HepG2 (cell line): ENCODE measurements around the gene OPRM1. TPM values are rescaled to one million over a fixed set of nuclear protein-coding genes. Genes with fewer than 3 reads are reported as not detected.

Source experiments
- ATAC-seq: fragments of 200-7000 bp; cut with Tn5 transposase; 3 replicates; pipeline ENCODE4 v1.9.1; 2020; ENCODE audit warnings: mild to moderate bottlenecking, moderate library complexity
- BruUV-seq: library from RNA; stranded (reverse); fragments of 400-500 nt; replicated peaks from 2 replicates; lab custom pipeline; 2021; lab: Mats Ljungman, UMichigan
- CTCF ChIA-PET: fragments of 300-600 bp; formaldehyde crosslinking; extraction: SDS; loops from one replicate; lab custom pipeline; 2021; ENCODE audit warnings: low total read pairs, inconsistent platforms, low intra/inter-chr PET ratio; lab: Yijun Ruan, JAX
- POLR2A ChIA-PET: fragments of 350-600 bp; sonication (Branson Sonifier 250); formaldehyde crosslinking; loops from one replicate; lab custom pipeline; 2020; ENCODE audit warnings: antibody characterized with exemption, inconsistent platforms; lab: Yijun Ruan, JAX
- DNase-seq: peaks from one replicate; pipeline ENCODE4 v3.0.0-alpha.2; 2015; ENCODE audit warnings: low spot score
- FAIRE-seq: peaks from 3 replicates; lab custom pipeline; 2011; peaks lifted over from hg19 to GRCh38; lab: Jason Lieb, UNC
- H2AFZ ChIP-seq: one replicate; pipeline ENCODE4 v1.6.1; 2011; ENCODE audit warnings: low read length, inconsistent platforms
- H3K27ac ChIP-seq: fragments of 300-600 bp; 3 replicates; pipeline ENCODE4 v1.8.0; 2011; ENCODE audit warnings: mixed run types, mild to moderate bottlenecking, mixed read lengths, low read length, inconsistent platforms; ENCODE audit not compliant: insufficient read depth; ENCODE audit errors: extremely low read length
- H3K27me3 ChIP-seq, 2 experiments: fragments of 200-600 bp in 1 of 2; 2 replicates in 1 of 2; 3 replicates in 1 of 2; pipeline versions ENCODE4 v1.6.0 to v1.8.0; 2011; ENCODE audit warnings: low read length in 2 of 2, mild to moderate bottlenecking in 2 of 2, moderate library complexity in 2 of 2, inconsistent platforms in 1 of 2; ENCODE audit not compliant: insufficient read depth in 2 of 2, control insufficient read depth in 1 of 2
- H3K36me3 ChIP-seq, 2 experiments: fragments of 200-600 bp in 1 of 2; replicated peaks in 1 of 2; 2 replicates in 1 of 2; 3 replicates in 1 of 2; pipeline versions ENCODE4 v1.5.1 to v1.8.0; 2011; ENCODE audit warnings: low read length in 2 of 2, inconsistent platforms in 1 of 2; ENCODE audit not compliant: insufficient read depth in 2 of 2, control insufficient read depth in 1 of 2
- H3K4me1 ChIP-seq: 2 replicates; pipeline ENCODE4 v1.5.1; 2012; ENCODE audit warnings: low read length, inconsistent platforms; ENCODE audit not compliant: insufficient read depth
- H3K4me2 ChIP-seq: 2 replicates; pipeline ENCODE4 v1.6.0; 2011; ENCODE audit warnings: low read depth, low read length, inconsistent platforms
- H3K4me3 ChIP-seq, 3 experiments: fragments of 200-600 bp in 1 of 3; sonication (generic), shearing (Covaris generic) in 1 of 3; replicated peaks in 1 of 3; 2 replicates each; pipeline ENCODE4 v1.5.1; 2011 to 2016; ENCODE audit warnings: low read length in 3 of 3, inconsistent platforms in 2 of 3, low read depth in 2 of 3, mild to moderate bottlenecking in 2 of 3, control low read depth in 1 of 3, mixed read lengths in 1 of 3; ENCODE audit not compliant: insufficient read depth in 1 of 3
- H3K79me2 ChIP-seq: one replicate; pipeline ENCODE4 v1.6.1; 2011; ENCODE audit warnings: low read length, inconsistent platforms; ENCODE audit not compliant: insufficient read depth
- H3K9ac ChIP-seq: 2 replicates; pipeline ENCODE4 v1.6.0; 2011; ENCODE audit warnings: mild to moderate bottlenecking, low read depth, low read length, inconsistent platforms; ENCODE audit not compliant: insufficient read depth
- H3K9me3 ChIP-seq: 2 replicates; pipeline ENCODE4 v1.5.1; 2012; ENCODE audit warnings: mild to moderate bottlenecking, low read length
- H4K20me1 ChIP-seq: 2 replicates; pipeline ENCODE4 v1.6.0; 2011; ENCODE audit warnings: inconsistent platforms, mild to moderate bottlenecking, low read length, moderate library complexity; ENCODE audit not compliant: insufficient read depth
- CBX2 ChIP-seq, 2 experiments: fragments of 200-600 bp in 1 of 2; sonication (generic); formaldehyde crosslinking in 1 of 2; IDR thresholded peaks; 2 replicates each; pipeline versions ENCODE4 v1.7.0 to v1.8.1; 2018 to 2022; ENCODE audit warnings: low read depth in 2 of 2, low read length in 1 of 2, mild to moderate bottlenecking in 1 of 2, missing genetic modification reagents in 1 of 2
- CEBPG ChIP-seq: IDR thresholded peaks from 2 replicates; pipeline ENCODE4 v1.6.1; 2016
- HNRNPUL1 ChIP-seq: fragments of 200-400 bp; formaldehyde crosslinking; IDR thresholded peaks from 2 replicates; pipeline ENCODE4 v1.6.1; 2017; ENCODE audit warnings: low read depth, mild to moderate bottlenecking, low read length, moderate library complexity
- RARG ChIP-seq: sonication (generic); formaldehyde crosslinking; IDR thresholded peaks from 2 replicates; pipeline ENCODE4 v1.4.0; 2020; ENCODE audit warnings: low read depth, mild to moderate bottlenecking, missing genetic modification reagents
- WIZ ChIP-seq: sonication (generic); formaldehyde crosslinking; IDR thresholded peaks from 2 replicates; pipeline ENCODE4 v1.5.1; 2020; ENCODE audit warnings: mild to moderate bottlenecking, missing genetic modification reagents
- ZC3H13 ChIP-seq: sonication (generic); formaldehyde crosslinking; IDR thresholded peaks from 2 replicates; pipeline ENCODE4 v1.8.1; 2023; ENCODE audit warnings: mild to moderate bottlenecking, missing genetic modification reagents, moderate library complexity
- ZNF121 ChIP-seq: sonication (generic); formaldehyde crosslinking; IDR thresholded peaks from 2 replicates; pipeline ENCODE4 v1.5.0; 2020; ENCODE audit warnings: mild to moderate bottlenecking, missing genetic modification reagents
- ZNF260 ChIP-seq: sonication (generic); formaldehyde crosslinking; IDR thresholded peaks from 2 replicates; pipeline ENCODE4 v1.4.0; 2020; ENCODE audit warnings: missing genetic modification reagents, low read depth, mild to moderate bottlenecking, borderline replicate concordance
- ZNF33B ChIP-seq: sonication (generic); formaldehyde crosslinking; IDR thresholded peaks from 2 replicates; pipeline ENCODE4 v1.5.1; 2020; ENCODE audit warnings: mild to moderate bottlenecking, missing genetic modification reagents
- ZNF430 ChIP-seq: sonication (generic); formaldehyde crosslinking; IDR thresholded peaks from 2 replicates; pipeline ENCODE4 v1.9.0; 2021; ENCODE audit warnings: mild to moderate bottlenecking, missing genetic modification reagents
- ZNF556 ChIP-seq: sonication (generic); formaldehyde crosslinking; IDR thresholded peaks from 2 replicates; pipeline ENCODE4 v1.4.0; 2020; ENCODE audit warnings: mild to moderate bottlenecking, missing genetic modification reagents, borderline replicate concordance
- ZNF891 ChIP-seq: sonication (generic); formaldehyde crosslinking; IDR thresholded peaks from 2 replicates; pipeline ENCODE4 v1.5.0; 2020; ENCODE audit warnings: mild to moderate bottlenecking, missing genetic modification reagents
- WGBS: methylation state at CpG from one replicate; pipeline ENCODE4 v1.1.6; 2017; ENCODE audit warnings: low lambda C conversion rate; 5-methylcytosine and 5-hydroxymethylcytosine counted together
- in situ Hi-C: cut with HindIII; loops from 2 replicates; pipeline ENCODE4 v1.10.0; 2017; ENCODE audit warnings: low pct_unique_long_range_greater_than_20kb; ENCODE audit not compliant: extremely low pct_ligation_motif_present
- intact Hi-C: fragments of 100-400 bp; cut with micrococcal nuclease; formaldehyde crosslinking; loops from one replicate; pipeline ENCODE4 v1.10.0; 2022; ENCODE audit not compliant: unreplicated experiment
- polyA plus RNA-seq, 8 experiments: library from polyadenylated mRNA; depleted of rRNA in 3 of 8; stranded (reverse) in 7 of 8; unstranded in 1 of 8; fragments of >200 nt; fragmentation: Illumina TruSeq in 4 of 8; extraction: Trizol in 4 of 8; gene quantifications; 2 replicates each; pipeline versions ENCODE4 v1.2.1 to v1.2.3, GENCODE V29; 2011 to 2016; ENCODE audit warnings: low read depth in 4 of 8, missing spikeins in 1 of 8, mixed read lengths in 1 of 8; ENCODE audit not compliant: insufficient read depth in 1 of 8
- total RNA-seq, 5 experiments: library from RNA; depleted of rRNA; stranded (reverse); fragments of >200 nt; fragmentation: Illumina TruSeq; extraction: Trizol; gene quantifications; 2 replicates each; pipeline ENCODE4 v1.2.3, GENCODE V29; 2016; ENCODE audit warnings: low read depth in 1 of 5
- TF ChIP-seq, protein P1 (sequence below): sonication (generic); formaldehyde crosslinking; IDR thresholded peaks from 2 replicates; pipeline ENCODE4 v1.8.1; 2022; ENCODE audit warnings: mild to moderate bottlenecking, missing genetic modification reagents
- TF ChIP-seq, protein P2 (sequence below): sonication (generic); formaldehyde crosslinking; conservative IDR thresholded peaks from 2 replicates; pipeline ENCODE4 v1.8.0; 2022; ENCODE audit warnings: low read depth, missing genetic modification reagents
- TF ChIP-seq, protein P3 (sequence below): sonication (generic); formaldehyde crosslinking; IDR thresholded peaks from 2 replicates; pipeline ENCODE4 v1.5.0; 2020; ENCODE audit warnings: missing genetic modification reagents
- TF ChIP-seq, protein P4 (sequence below): sonication (generic); formaldehyde crosslinking; IDR thresholded peaks from 2 replicates; pipeline ENCODE4 v1.4.0; 2020; ENCODE audit warnings: mild to moderate bottlenecking, missing genetic modification reagents
- TF ChIP-seq, protein P5 (sequence below): sonication (generic); formaldehyde crosslinking; IDR thresholded peaks from 2 replicates; pipeline ENCODE4 v1.9.0; 2022; ENCODE audit warnings: low read depth, missing genetic modification reagents

Gene OPRM1
- total and polyA plus RNA-seq, 2 of the 13 experiments (the other 11 are each of a cell fraction or from before 2014, with no cell fraction given) = not detected

DNA sequence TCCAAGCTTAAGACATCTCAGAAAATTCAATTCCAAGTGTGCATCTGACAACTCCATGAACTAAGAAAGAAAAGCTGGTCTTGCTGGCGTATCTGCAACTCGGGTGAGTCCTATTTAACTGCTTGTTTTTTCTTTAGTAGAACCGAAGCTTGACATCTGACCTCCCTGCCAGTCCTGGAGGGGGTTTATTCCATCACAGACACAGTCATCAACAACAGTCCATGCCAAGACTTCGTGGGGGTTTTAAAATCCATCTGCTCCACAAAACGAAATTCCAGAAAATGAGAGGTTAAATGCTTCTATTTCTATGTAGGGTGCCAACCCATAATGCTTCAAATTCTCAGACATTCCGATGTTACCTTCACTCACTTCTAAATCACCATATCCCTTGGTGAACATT lies 183.7 kb downstream of the OPRM1 start (continued):
- TF ChIP-seq, protein P1, sequence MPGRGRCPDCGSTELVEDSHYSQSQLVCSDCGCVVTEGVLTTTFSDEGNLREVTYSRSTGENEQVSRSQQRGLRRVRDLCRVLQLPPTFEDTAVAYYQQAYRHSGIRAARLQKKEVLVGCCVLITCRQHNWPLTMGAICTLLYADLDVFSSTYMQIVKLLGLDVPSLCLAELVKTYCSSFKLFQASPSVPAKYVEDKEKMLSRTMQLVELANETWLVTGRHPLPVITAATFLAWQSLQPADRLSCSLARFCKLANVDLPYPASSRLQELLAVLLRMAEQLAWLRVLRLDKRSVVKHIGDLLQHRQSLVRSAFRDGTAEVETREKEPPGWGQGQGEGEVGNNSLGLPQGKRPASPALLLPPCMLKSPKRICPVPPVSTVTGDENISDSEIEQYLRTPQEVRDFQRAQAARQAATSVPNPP (CRISPR knock-in tag) = no peak
- no peak for TF ChIP-seq ZNF891 (CRISPR knock-in tag)
- TF ChIP-seq, protein P2, sequence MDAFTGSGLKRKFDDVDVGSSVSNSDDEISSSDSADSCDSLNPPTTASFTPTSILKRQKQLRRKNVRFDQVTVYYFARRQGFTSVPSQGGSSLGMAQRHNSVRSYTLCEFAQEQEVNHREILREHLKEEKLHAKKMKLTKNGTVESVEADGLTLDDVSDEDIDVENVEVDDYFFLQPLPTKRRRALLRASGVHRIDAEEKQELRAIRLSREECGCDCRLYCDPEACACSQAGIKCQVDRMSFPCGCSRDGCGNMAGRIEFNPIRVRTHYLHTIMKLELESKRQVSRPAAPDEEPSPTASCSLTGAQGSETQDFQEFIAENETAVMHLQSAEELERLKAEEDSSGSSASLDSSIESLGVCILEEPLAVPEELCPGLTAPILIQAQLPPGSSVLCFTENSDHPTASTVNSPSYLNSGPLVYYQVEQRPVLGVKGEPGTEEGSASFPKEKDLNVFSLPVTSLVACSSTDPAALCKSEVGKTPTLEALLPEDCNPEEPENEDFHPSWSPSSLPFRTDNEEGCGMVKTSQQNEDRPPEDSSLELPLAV = no peak
- no peak for TF ChIP-seq ZNF121

DNA sequence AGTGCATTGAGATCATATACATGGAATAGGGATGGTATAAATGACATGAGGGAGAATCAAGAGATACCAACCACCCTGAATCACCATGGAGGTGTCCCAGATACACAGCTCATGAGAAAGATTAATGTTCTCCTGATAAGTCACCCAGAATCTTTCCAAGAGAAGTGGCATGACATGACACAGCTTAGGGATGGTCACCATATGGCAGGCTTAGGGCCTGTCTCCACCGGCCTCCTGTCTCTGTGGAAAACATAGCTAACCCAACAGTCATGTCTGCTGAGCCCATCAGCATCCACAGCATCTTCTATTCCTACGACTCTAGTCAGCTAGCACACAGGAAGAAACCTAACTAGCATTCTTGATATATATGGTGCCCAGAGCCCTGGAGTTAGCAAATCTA lies 184.3 kb downstream of the OPRM1 start:
- in situ Hi-C loops (no loop called here), intact Hi-C loops (no loop called here)
- H3K4me2 ChIP-seq = no peak overlapping the region
- no peaks in the 10 kb centered on the region for H3K9me3 ChIP-seq
- no peak overlapping the region for H3K27ac ChIP-seq
- 0% methylated on average over 1 of the region's 2 CpGs for WGBS
- ChIA-PET CTCF (no interaction called here), POLR2A (no interaction called here)
- H3K79me2 ChIP-seq = no peaks in the 10 kb centered on the region
- no peak for TF ChIP-seq ZC3H13 (CRISPR knock-in tag)
- no peak for TF ChIP-seq CEBPG (CRISPR knock-in tag)
- no peak for TF ChIP-seq ZNF260 (CRISPR knock-in tag)
- TF ChIP-seq, protein P3, sequence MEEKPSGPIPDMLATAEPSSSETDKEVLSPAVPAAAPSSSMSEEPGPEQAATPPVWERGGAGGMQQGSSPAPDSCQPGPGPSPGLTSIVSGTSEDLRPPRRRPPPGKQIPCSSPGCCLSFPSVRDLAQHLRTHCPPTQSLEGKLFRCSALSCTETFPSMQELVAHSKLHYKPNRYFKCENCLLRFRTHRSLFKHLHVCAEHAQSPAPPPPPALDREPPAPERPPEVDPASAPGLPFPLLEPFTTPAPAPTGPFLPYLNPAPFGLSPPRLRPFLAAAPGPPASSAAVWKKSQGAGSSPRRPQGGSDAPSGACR (CRISPR knock-in tag) = no peak
- TF ChIP-seq HNRNPUL1 = no peak
- TF ChIP-seq, protein P4, sequence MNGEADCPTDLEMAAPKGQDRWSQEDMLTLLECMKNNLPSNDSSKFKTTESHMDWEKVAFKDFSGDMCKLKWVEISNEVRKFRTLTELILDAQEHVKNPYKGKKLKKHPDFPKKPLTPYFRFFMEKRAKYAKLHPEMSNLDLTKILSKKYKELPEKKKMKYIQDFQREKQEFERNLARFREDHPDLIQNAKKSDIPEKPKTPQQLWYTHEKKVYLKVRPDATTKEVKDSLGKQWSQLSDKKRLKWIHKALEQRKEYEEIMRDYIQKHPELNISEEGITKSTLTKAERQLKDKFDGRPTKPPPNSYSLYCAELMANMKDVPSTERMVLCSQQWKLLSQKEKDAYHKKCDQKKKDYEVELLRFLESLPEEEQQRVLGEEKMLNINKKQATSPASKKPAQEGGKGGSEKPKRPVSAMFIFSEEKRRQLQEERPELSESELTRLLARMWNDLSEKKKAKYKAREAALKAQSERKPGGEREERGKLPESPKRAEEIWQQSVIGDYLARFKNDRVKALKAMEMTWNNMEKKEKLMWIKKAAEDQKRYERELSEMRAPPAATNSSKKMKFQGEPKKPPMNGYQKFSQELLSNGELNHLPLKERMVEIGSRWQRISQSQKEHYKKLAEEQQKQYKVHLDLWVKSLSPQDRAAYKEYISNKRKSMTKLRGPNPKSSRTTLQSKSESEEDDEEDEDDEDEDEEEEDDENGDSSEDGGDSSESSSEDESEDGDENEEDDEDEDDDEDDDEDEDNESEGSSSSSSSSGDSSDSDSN = no peak
- TF ChIP-seq ZNF430 (CRISPR knock-in tag) = no peak
- TF ChIP-seq RARG (CRISPR knock-in tag) = no peak
- no peak for TF ChIP-seq CBX2 (IDR thresholded peaks at IDR 0.05; ENCODE audit: low read depth, low read length)
- TF ChIP-seq CBX2 (CRISPR knock-in tag; IDR thresholded peaks at IDR 0.05; ENCODE audit: low read depth) = no peak
- no peak for TF ChIP-seq ZNF33B
- TF ChIP-seq, protein P5, sequence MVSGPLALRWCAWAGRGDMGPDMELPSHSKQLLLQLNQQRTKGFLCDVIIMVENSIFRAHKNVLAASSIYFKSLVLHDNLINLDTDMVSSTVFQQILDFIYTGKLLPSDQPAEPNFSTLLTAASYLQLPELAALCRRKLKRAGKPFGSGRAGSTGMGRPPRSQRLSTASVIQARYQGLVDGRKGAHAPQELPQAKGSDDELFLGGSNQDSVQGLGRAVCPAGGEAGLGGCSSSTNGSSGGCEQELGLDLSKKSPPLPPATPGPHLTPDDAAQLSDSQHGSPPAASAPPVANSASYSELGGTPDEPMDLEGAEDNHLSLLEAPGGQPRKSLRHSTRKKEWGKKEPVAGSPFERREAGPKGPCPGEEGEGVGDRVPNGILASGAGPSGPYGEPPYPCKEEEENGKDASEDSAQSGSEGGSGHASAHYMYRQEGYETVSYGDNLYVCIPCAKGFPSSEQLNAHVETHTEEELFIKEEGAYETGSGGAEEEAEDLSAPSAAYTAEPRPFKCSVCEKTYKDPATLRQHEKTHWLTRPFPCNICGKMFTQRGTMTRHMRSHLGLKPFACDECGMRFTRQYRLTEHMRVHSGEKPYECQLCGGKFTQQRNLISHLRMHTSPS = no peak
- no peak for TF ChIP-seq ZNF556 (CRISPR knock-in tag)
- TF ChIP-seq WIZ (CRISPR knock-in tag) = no peak
- DNase-seq = no peak
- no peaks in the 10 kb centered on the region for H3K36me3 ChIP-seq
- no peak overlapping the region for H2AFZ ChIP-seq
- no peaks in the 10 kb centered on the region for H4K20me1 ChIP-seq
- no peak for FAIRE-seq
- H3K4me1 ChIP-seq = no peaks in the 10 kb centered on the region
- no peak overlapping the region for H3K9ac ChIP-seq
- H3K4me3 ChIP-seq = no peak overlapping the region
- ATAC-seq = no peak
- BruUV-seq = no TSS peak
- peaks cover 0 to 14% of the 10 kb centered on the region in 2 experiments; a peak in 2 of 5 replicates for H3K27me3 ChIP-seq
